Stimulated activated CD8-positive, alpha-beta memory T cell treated with anti-CD3 and anti-CD28 coated beads, Interleukin-7, amount 100 ng/mL, for 24 hours (primary cell): ENCODE measurements around the gene MICU1.
A peak's percentile ranks its signal among the peaks of the same experiment; 100 is the strongest.
"Not testable (repeated sequence)": the region's sequence is repeated elsewhere in the genome, so short reads cannot be mapped to it uniquely, and the experiment has no call there.

Source experiments
- DNase-seq: peaks from one replicate; pipeline ENCODE4 v3.0.0-alpha.2; 2020; ENCODE audit warnings: low read depth

Gene MICU1

GRCh38 chr10:72326665-72327603 lies 298.9 kb downstream of the MICU1 start:
- DNase-seq: not testable (repeated sequence)

GRCh38 chr10:72325243-72326175 lies 300.4 kb downstream of the MICU1 start:
- not testable (repeated sequence) for DNase-seq

- DNase-seq: no peak
Measured at GRCh38 chr10:72323771-72324191, 302.1 kb downstream of the MICU1 start.

GRCh38 chr10:72323108-72323749 lies 302.6 kb downstream of the MICU1 start:
- DNase-seq: no peak

GRCh38 chr10:72322280-72323058 lies 303.4 kb downstream of the MICU1 start:
- DNase-seq: no peak

GRCh38 chr10:72322030-72322279 lies 303.9 kb downstream of the MICU1 start:
- no peak for DNase-seq

GRCh38 chr10:72321248-72322029 lies 304.4 kb downstream of the MICU1 start:
- DNase-seq: no peak

GRCh38 chr10:72320676-72321247 lies 305.1 kb downstream of the MICU1 start:
- DNase-seq: no peak

- peak; percentile 79 for DNase-seq
Measured at GRCh38 chr10:72319416-72320254, 306.2 kb downstream of the MICU1 start.

GRCh38 chr10:72318418-72319262 lies 307.2 kb downstream of the MICU1 start:
- DNase-seq: no peak
